Upper lobe of left lung (tissue), 4 donors: ENCODE measurements around the gene CACNG1.

Experiments used
- CTCF ChIP-seq, 6 experiments: fragments of 450-650 bp in 4 of 6; fragments of 200-600 bp in 2 of 6; sonication (generic) in 2 of 6; IDR thresholded peaks; one replicate each; pipeline ENCODE4 v1.5.1; 2016 to 2019; ENCODE audit warnings: antibody characterized with exemption in 6 of 6
- POLR2AphosphoS5 ChIP-seq, 2 donors: sonication (generic); formaldehyde crosslinking; IDR thresholded peaks; one replicate each; pipeline ENCODE4 v1.5.1; 2017; ENCODE audit warnings: antibody characterized with exemption in 2 of 2

- TF ChIP-seq CTCF (IDR thresholded peaks at IDR 0.05) (no peak), POLR2AphosphoS5 (IDR thresholded peaks at IDR 0.05) (no peak)
Observed at GRCh38 chr17:67022451-67022810, 21.9 kb upstream of the CACNG1 start.
